Fibroblast of skin of right biceps (primary cell): ENCODE results near the gene COL8A1.

Experiments
- DNase-seq: peaks from one replicate; pipeline ENCODE4 v3.0.0-alpha.2; 2013

COL8A1 gene

DNA sequence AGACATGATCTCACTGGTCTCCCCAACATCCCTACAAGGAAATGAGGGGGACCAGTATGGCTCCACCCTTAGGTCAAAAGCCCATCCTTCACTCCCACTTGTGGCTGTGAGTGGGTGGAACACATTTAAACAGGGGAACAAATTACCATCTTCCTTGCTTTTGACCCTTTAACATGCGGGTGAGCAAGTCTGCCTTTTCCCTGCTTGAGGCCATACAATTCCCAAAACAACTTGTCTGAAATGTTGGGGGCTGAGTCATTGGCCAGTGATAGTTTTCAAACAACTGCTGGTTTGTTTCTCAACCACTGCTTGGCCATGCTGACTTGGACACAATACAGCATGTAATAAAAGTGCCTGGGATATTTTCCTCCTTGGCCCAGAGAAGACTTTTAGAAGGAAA lies 39.6 kb downstream of the COL8A1 start:
- DNase-seq, result peak; percentile 74

DNA sequence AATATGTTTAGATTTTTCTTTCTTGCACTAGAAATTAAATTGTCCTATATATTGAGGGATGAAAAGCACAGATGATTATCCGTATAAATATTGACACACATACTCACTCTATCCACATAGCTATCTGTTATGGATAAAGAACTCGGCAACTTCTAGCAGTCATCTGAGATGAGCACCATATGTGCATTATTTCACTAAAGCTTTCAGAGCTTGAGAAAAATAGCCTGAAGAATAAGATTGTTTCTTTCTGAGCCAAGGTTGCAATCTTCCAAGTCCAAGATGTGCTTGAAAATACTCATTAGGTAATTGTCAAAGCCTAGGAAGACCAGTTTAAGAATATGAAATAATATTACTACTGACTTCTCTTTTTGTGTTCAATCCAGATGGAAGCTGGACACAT lies 40.5 kb downstream of the COL8A1 start:
- DNase-seq, result no peak

DNA sequence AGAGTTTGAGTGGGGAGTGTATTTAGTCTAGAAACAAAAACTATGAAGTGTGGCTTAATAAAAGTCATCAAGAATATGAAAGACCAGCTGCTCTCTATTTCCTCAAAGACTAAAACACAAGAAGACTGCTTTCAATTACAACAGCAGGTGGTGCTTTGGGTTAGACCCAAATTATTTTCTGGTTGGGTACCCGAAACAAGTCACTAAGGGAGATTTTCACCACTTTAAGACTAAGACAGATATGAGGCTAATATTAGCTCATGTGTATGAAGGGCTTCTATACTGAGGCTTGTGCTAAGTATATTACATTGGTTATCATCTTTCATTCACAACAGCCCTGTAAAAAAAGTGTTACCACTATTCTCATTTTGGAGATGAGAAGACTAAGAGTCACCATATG lies 43.1 kb downstream of the COL8A1 start:
- no peak for DNase-seq

DNA sequence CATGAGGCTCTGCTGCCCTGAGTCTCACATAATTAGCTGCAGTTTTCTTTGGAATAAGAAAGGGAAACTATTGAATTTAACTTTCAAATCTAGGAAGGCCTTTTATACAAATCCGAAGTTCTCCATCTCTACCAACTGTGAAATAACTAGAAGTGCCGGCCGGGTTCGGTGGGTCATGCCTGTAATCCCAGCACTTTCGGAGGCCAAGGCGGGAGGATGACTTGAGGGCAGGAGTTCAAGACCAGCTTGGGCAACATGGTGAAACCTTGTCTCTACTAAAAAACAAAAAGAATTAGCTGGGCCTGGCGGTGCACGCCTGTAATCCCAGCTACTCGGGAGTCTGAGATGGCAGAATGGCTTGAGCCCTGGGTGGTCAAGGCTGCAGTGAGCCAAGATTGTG lies 43.6 kb downstream of the COL8A1 start:
- DNase-seq, result no peak

DNA sequence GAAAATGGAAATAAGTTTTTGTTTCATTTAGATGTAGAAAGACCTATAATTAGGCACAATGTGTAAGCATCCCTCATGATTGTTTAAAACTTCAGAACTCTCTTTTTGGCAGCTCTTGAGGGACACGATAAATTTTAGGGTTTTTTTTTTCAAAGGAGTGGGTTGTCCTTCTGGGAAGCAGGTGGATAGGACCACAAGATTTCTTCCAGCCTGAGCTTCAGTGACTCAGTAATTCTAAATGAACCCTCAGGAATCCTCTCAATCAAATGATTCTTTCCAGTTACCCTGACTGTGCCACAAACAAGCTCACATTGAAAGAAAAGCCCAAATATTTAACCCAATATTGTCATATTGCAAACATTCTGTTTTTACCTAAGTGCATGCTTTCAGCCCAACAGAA lies 45.1 kb downstream of the COL8A1 start:
- no peak for DNase-seq

- DNase-seq, result no peak
Measured at GRCh38 chr3:99683876-99684275, 45.5 kb downstream of the COL8A1 start.

GRCh38 chr3:99684644-99685043 lies 46.2 kb downstream of the COL8A1 start:
- DNase-seq, result no peak

GRCh38 chr3:99686469-99686868 lies 48.1 kb downstream of the COL8A1 start:
- no peak for DNase-seq

DNA sequence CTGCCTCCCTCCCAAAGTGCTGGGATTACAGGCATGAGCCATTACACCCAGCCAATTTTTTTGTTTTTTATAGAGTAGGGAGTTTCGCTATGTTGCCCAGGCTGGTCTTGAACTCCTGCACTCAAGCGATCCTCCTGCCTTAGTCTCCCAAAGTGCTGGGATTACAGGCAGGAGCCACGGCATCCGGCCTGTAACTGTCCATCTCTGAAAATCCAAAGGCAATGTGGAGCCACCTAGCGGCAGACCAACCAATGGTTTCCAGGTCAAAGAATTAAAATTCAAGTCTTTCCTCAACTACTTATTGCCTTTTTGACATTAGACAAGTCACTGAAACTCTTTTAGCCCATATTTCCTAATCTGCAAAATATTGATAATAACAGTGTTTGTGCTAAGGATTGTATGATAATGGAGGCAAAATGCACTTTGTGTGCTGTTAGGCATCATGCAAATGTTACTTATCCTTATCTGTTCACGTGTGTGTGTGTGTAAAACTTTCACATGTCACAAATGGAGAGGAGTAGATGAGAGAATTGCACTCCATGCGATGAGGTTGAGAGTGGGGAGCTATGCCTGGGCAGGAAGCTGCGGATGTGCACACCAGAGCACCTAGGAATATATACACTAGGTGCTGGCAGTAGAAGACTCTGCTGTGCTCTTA lies 48.7 kb downstream of the COL8A1 start:
- DNase-seq, result peak; percentile 70

DNA sequence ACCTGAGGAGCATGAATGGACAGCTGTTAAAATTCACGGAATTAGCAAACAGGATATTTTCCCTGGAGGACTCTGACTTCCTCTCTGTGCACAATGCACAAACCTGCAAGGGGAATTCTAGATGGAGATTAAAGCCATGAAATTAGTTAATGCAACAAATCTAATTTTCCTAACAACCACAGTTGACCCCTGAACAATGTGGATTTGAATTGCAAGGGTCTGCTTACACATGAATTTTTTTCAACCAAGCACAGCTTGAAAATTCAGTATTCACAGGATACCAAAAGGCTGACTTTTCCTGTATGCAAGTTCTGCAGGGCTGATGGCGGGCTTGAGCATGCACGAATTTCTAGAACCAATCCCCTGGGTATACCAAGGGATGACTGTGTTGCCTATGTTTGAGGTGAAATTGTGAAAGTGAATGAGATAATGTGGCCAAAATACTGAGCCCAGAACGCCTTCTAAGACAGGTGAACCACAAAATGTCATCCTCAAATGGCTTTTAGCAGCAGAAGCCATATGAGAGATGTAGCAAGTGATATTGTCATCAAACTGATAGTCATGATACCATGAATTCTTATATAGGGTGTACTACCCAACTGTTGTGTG lies 52.5 kb downstream of the COL8A1 start:
- DNase-seq, result no peak

DNA sequence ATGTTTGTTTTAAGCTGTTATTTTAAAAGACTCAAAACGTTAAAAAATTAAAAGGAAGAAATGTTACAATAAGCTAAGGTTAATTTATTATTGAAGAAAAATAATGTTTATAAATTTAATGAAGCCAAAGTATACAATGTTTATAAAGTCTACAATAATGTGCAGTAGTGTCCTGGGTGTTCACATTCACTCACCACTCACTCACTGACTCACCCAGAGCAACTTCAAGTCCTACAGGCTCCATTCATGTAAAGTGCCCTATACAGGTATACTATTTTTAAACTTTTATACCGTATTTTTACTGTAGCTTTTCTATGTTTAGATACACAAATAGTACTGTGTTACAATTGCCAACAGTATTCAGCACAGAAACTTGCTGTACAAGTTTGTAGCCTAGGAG lies 55.2 kb downstream of the COL8A1 start:
- DNase-seq, result no peak

- DNase-seq, result no peak
Measured at GRCh38 chr3:99696497-99696896, 58.1 kb downstream of the COL8A1 start.

GRCh38 chr3:99697250-99697649 lies 58.9 kb downstream of the COL8A1 start:
- no peak for DNase-seq

- no peak for DNase-seq
Measured at GRCh38 chr3:99698932-99699331, 60.5 kb downstream of the COL8A1 start.

GRCh38 chr3:99699841-99700240 lies 61.4 kb downstream of the COL8A1 start:
- peak; percentile 83 for DNase-seq

DNA sequence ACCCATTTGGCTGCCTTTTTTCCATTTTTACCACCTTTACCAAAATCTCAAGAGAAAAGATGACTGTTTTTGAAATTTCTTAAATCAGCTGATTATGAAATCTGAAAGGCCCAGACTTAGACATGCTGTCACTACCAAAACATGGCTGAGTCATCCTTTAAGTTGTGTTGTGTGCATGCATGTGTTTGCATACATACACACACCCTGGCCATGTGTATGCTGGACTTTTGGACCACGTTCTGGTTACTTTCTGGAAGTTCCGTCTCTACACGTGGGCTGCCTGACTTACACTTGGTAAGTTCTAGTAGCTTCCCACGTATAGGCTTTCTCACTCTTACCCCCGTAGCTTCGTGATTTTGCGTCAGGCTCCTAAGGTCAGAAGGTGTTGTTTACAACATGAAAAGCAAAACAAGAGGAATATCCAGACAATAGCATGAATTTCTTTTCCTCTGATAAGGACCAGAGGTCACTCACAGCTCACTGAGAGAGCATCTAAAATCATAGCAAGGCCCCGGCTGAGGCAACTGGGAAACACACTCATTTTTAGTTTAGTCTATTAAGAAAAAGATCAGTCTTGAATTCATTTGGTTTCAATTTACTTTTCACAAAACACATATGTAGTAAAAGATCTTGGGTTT lies 62.4 kb downstream of the COL8A1 start:
- peak; percentile 75 for DNase-seq

DNA sequence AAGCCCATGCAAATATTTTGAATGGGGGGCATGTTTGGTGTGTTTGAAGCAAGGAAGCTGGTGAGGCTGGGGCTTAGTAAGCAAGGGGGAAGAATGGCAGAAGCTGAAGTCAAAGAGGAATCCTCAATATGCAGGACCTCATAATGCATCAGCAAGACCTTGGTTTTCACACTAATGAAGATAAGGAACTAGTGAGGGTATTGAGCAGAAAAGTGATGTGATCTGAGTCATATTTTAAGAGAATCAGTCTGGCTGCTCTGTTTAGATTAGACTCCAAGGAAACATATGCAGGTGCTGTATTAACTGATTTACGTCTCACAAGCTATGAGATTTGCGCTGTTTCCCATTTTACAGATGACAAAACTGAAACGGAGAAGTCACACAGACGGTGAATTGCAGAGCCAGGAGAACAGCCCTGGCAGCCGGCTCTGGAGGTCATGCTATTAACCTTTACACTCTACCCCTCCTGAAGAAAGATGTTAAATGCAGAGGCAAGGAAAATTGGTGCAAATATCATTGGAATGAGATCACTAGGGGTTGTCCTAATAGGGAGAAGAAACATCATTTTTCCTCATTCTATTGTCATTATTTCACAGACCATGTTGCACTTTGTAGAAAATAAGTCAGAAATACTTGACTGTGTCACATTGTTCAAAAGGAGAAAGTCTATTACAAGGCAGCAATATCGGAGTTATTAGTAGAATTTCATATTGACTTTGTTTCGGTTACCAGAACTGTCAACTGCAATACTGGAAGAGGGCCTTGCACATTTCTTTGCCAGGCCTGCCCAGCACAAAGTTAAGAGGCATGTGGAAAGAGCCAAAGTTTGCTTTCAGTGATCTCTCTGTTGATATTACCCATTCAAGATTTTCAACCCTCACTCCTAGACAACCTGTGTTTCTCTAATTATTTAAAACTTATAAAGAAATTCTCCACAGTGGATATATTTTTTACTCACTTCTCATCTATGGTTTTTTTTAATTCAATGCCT lies 64.9 kb downstream of the COL8A1 start:
- peak; percentile 26 for DNase-seq

DNA sequence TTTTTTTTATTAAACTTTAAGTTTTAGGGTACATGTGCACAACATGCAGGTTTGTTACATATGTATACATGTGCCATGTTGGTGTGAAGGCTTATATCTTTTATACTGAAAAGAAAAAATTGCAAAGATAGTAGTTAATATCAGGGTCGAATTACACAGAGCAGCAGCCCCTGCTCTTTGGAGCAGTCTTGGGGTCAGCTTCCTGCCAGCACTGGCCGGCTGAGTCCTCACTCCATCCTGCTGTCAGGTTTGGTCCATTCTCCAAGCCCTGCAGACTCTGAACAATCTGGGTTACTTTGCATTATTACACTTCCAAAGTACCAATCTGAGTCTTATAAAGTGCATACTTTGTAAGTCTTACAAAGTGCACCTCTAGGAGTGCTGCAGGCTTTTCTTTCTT lies 66.0 kb downstream of the COL8A1 start:
- no peak for DNase-seq

DNA sequence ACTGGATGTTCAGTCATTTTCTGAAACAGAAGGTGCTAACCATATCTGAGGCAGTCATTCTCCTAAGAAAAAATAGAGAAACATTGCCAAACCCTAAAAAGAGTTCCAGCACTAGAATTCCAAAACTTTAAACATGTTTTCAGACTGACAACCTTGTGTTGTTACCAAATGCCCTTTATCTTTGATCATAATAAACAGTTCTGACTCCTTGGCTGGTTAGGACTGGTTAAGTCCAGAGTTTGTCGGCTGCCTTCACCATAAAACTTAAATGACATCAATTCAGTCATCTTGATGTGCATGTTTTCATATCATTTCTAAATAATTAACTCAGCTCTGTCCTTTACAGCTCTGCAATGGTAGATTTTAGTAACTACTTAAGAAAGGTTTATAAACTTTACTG lies 68.0 kb downstream of the COL8A1 start:
- DNase-seq, result no peak

DNA sequence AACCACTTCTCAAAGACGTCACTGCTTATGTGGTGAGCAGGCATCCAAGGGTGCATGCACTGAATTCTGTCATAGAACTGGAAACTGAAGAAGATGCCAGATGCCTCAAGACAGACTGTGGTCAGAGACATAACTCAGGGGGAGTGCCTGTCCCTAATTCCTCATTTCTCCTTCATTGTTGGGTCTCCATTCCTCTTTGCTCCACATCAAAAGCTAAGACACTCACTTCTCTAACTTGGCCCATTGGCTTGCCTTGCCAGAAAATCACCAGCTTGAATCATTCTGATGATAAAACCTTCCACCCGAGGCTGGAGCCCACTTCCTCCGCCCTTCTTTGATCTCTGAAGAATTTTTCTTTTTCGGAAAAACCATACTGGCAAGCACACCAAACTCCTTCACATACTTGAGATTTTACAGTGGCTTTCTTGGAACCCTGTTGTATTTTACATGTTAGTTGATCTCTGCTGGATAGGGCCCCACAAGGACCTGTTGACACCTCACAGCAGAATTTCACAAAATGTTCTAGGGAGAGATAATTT lies 69.9 kb downstream of the COL8A1 start:
- peak; percentile 75 for DNase-seq

DNA sequence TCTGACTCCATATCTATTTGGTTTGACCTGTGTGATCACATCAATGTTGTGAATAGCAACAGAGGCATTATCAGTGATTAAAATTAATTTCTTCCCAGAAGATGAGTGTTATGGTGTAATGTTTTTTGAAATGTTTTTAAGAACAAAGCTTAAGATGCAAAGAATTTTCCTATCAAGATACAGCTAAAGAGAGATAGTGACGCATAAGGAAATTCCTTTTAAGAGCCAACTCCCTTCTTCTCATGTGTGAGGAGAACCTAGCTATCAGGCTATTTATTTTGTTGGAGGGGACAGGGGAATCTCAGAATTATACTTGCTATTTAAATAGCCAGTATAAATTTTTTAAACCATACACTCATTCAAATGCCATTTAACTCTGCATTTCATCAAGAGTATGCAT lies 71.3 kb downstream of the COL8A1 start:
- DNase-seq, result no peak

GRCh38 chr3:99710094-99710493 lies 71.7 kb downstream of the COL8A1 start:
- DNase-seq, result no peak

DNA sequence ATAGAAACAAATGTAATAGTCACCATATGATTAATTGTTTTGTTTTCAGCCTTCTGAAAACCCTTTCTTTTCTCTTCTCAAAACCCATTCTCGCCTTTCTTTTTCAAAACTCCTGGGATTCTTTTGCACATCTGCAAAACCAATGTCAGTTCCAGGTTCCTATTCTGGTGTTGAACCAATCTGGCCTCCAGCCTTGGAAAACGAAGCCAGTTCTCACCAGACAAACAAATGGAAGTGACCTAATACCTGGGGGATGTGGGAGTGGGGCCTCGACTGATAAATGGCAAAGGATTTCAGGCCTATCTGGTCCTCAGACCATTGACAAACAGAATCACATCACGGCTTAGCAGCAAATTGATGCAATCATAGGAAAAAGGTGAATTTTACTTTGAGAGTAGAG lies 73.0 kb downstream of the COL8A1 start:
- no peak for DNase-seq
